ENCODE measurements around the gene RYR2.

The RYR2 gene

GRCh38 chr1:237206065-237206414 is 164.1 kb downstream of the RYR2 start:
- no peak for DNase-seq

- DNase-seq: no peak
These were observed 169.0 kb downstream of the RYR2 start for GRCh38 chr1:237211031-237211430.

- DNase-seq: no peak
These were observed 169.6 kb downstream of the RYR2 start for GRCh38 chr1:237211540-237211939.

GRCh38 chr1:237219751-237220642 is 178.0 kb downstream of the RYR2 start:
- no peak for DNase-seq

GRCh38 chr1:237223419-237223818 is 181.4 kb downstream of the RYR2 start:
- DNase-seq: no peak

- no peak for DNase-seq
These were observed 184.4 kb downstream of the RYR2 start for GRCh38 chr1:237226177-237226944.

- DNase-seq: no peak
These were observed 185.5 kb downstream of the RYR2 start for GRCh38 chr1:237227476-237227875.

GRCh38 chr1:237228421-237228820 is 186.4 kb downstream of the RYR2 start:
- no peak for DNase-seq

GRCh38 chr1:237229333-237229732 is 187.3 kb downstream of the RYR2 start:
- DNase-seq: no peak

- no peak for DNase-seq
These were observed 190.5 kb downstream of the RYR2 start for GRCh38 chr1:237232501-237232900.

GRCh38 chr1:237235091-237235490 is 193.1 kb downstream of the RYR2 start:
- no peak for DNase-seq

- no peak for DNase-seq
These were observed 195.7 kb downstream of the RYR2 start for GRCh38 chr1:237237721-237238120.

- DNase-seq: no peak
These were observed 197.3 kb downstream of the RYR2 start for GRCh38 chr1:237239248-237239647.

GRCh38 chr1:237241038-237241437 is 199.1 kb downstream of the RYR2 start:
- DNase-seq: no peak

GRCh38 chr1:237244778-237245177 is 202.8 kb downstream of the RYR2 start:
- DNase-seq: no peak

- DNase-seq: no peak
These were observed 205.5 kb downstream of the RYR2 start for GRCh38 chr1:237247442-237247841.

- DNase-seq: no peak
These were observed 207.1 kb downstream of the RYR2 start for GRCh38 chr1:237249120-237249519.

- no peak for DNase-seq
These were observed 208.1 kb downstream of the RYR2 start for GRCh38 chr1:237250055-237250454.

GRCh38 chr1:237255071-237255470 is 213.1 kb downstream of the RYR2 start:
- DNase-seq: no peak

GRCh38 chr1:237258871-237259270 is 216.9 kb downstream of the RYR2 start:
- DNase-seq: no peak

GRCh38 chr1:237261198-237261597 is 219.2 kb downstream of the RYR2 start:
- no peak for DNase-seq

- no peak for DNase-seq
These were observed 225.8 kb downstream of the RYR2 start for GRCh38 chr1:237267743-237268142.

GRCh38 chr1:237269938-237270337 is 228.0 kb downstream of the RYR2 start:
- DNase-seq: no peak

GRCh38 chr1:237270353-237270752 is 228.4 kb downstream of the RYR2 start:
- no peak for DNase-seq
